Loucy (cell line): Measurements from ENCODE around the gene MST1R.

ENCODE experiments used
- EZH2phosphoT487 ChIP-seq: fragments of 200-600 bp; IDR thresholded peaks from 2 replicates; pipeline ENCODE4 v1.6.1; 2018; ENCODE audit warnings: antibody characterized with exemption, mild to moderate bottlenecking, moderate library complexity, borderline replicate concordance
- TF ChIP-seq, protein P1 (sequence below): fragments of 200-600 bp; sonication (generic); conservative IDR thresholded peaks from 2 replicates; pipeline ENCODE4 v1.5.1; 2014; ENCODE audit warnings: mild to moderate bottlenecking, antibody characterized with exemption, low read length

DNA sequence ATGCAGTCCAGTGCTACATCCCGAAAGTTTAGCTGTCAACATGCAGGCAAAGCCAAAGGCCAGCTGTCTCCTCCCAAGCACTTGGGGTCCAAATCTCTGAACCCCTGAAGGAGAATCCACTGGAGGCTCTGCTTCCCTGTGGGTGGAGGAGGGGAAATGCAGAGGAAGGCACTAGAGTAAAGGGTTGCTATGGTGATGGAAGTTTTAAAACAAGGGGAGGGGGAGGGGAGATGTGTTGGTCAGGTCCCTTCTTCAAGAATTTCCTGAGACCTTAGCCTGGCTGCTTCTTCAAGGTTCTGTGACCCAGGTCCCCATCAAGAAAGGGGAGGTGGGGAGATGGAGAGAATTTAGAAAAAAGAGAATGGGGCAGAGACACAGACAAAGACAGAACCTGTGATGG lies 36.3 kb downstream of the MST1R start:
- TF ChIP-seq, protein P1, sequence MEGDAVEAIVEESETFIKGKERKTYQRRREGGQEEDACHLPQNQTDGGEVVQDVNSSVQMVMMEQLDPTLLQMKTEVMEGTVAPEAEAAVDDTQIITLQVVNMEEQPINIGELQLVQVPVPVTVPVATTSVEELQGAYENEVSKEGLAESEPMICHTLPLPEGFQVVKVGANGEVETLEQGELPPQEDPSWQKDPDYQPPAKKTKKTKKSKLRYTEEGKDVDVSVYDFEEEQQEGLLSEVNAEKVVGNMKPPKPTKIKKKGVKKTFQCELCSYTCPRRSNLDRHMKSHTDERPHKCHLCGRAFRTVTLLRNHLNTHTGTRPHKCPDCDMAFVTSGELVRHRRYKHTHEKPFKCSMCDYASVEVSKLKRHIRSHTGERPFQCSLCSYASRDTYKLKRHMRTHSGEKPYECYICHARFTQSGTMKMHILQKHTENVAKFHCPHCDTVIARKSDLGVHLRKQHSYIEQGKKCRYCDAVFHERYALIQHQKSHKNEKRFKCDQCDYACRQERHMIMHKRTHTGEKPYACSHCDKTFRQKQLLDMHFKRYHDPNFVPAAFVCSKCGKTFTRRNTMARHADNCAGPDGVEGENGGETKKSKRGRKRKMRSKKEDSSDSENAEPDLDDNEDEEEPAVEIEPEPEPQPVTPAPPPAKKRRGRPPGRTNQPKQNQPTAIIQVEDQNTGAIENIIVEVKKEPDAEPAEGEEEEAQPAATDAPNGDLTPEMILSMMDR = no peak
- no peak for TF ChIP-seq EZH2phosphoT487
